Subcutaneous abdominal adipose tissue (tissue), 5 donors: ENCODE data around the gene ITIH1.

ENCODE experiments used
- H3K27ac ChIP-seq: one replicate; pipeline ENCODE4 v1.7.0; 2013; ENCODE audit warnings: low read depth, mild to moderate bottlenecking, inconsistent platforms, low read length, moderate library complexity
- H3K27me3 ChIP-seq, 5 donors: one replicate each; pipeline ENCODE4 v1.7.0; 2013; ENCODE audit warnings: low read length in 5 of 5, inconsistent platforms in 1 of 5; ENCODE audit not compliant: control insufficient read depth in 5 of 5, insufficient read depth in 4 of 5
- H3K36me3 ChIP-seq, 5 donors: one replicate each; pipeline ENCODE4 v1.7.0; 2013; ENCODE audit warnings: low read length in 5 of 5; ENCODE audit not compliant: control insufficient read depth in 5 of 5, insufficient read depth in 5 of 5
- H3K4me1 ChIP-seq, 5 donors: one replicate each; pipeline ENCODE4 v1.7.0; 2013; ENCODE audit warnings: low read length in 5 of 5, mild to moderate bottlenecking in 3 of 5, moderate library complexity in 1 of 5; ENCODE audit not compliant: control insufficient read depth in 5 of 5, insufficient read depth in 5 of 5
- H3K4me3 ChIP-seq, 5 donors: one replicate each; pipeline ENCODE4 v1.7.0; 2013; ENCODE audit warnings: low read length in 5 of 5, low read depth in 1 of 5
- H3K9ac ChIP-seq, 5 donors: one replicate each; pipeline ENCODE4 v1.7.0; 2013; ENCODE audit warnings: low read length in 5 of 5, mild to moderate bottlenecking in 4 of 5, moderate library complexity in 3 of 5
- H3K9me3 ChIP-seq, 5 donors: one replicate each; pipeline ENCODE4 v1.7.0; 2013; ENCODE audit warnings: low read length in 5 of 5; ENCODE audit not compliant: control insufficient read depth in 5 of 5
- donor health status: healthy.
- donor health status: healthy.
- donor health status: healthy.
- donor health status: healthy.
- donor health status: healthy.

ITIH1 gene

DNA sequence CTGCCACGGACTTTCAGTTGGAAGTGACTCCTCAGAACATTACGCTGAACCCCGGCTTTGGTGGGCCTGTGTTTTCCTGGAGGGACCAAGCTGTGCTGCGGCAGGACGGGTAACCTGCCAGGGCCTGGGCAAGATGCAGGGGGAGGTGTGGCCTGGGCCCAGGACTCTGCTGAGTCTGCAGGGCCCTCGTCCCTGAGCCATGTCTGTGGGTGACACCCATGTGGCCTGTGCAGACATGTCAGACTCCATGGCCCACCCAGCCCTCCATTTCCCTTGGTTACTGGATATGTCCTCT is 12.3 kb downstream of the ITIH1 start:
- Histone ChIP-seq H3K36me3 (no peaks in the 10 kb centered on the region), H3K27ac (no peak overlapping the region), H3K4me3 (no peak overlapping the region), H3K9ac (no peak overlapping the region), H3K4me1 (peaks cover 0 to 9% (median 6%) of the 10 kb centered on the region in 5 donors), H3K9me3 (no peaks in the 10 kb centered on the region), H3K27me3 (peaks cover 0 to 4% (median 2%) of the 10 kb centered on the region in 5 donors)

DNA sequence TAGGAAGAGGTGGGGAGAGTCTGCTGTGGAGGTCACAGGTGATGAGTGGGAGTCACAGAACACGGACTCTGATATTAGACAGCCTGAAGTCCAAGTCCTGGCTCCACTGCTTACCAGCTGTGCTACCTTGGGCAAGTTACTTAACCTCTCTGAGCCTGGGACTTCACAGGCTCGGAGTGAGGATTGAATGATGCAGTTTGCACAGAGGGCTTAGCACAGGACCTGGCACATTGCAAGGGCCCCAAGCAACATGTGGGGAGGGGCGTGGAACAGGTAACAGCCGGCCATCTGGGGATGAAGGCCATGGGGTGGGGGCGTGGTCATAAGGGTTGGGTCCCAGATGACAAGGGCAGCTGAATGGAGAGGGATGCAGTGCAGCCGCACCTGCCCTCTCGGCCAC is 12.9 kb downstream of the ITIH1 start:
- no peak overlapping the region for H3K9ac ChIP-seq
- H3K27me3 ChIP-seq, result peaks cover 0 to 4% (median 2%) of the 10 kb centered on the region in 5 donors
- H3K9me3 ChIP-seq, result no peaks in the 10 kb centered on the region
- no peak overlapping the region for H3K4me3 ChIP-seq
- peaks cover 0 to 9% (median 6%) of the 10 kb centered on the region in 5 donors for H3K4me1 ChIP-seq
- H3K27ac ChIP-seq, result no peak overlapping the region
- H3K36me3 ChIP-seq, result no peaks in the 10 kb centered on the region

DNA sequence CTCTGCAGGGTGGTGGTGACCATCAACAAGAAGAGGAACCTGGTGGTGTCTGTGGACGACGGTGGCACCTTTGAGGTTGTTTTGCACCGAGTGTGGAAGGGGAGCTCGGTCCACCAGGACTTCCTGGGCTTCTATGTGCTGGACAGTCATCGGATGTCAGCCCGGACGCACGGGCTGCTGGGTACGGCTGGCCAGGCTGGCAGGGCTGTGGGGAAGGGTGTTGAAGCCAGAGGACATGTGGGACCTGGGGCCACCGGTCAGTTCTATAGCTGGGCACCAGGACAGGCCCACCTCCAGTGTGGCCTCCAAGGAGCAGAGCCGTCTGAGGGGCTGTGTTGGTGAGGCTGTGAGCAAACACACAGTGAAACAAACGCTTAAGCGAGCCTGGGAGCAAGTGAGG is 13.3 kb downstream of the ITIH1 start:
- H3K4me1 ChIP-seq, result peaks cover 0 to 9% (median 6%) of the 10 kb centered on the region in 5 donors
- peaks cover 0 to 4% (median 2%) of the 10 kb centered on the region in 5 donors for H3K27me3 ChIP-seq
- H3K9ac ChIP-seq, result no peak overlapping the region
- H3K27ac ChIP-seq, result no peak overlapping the region
- H3K4me3 ChIP-seq, result no peak overlapping the region
- no peaks in the 10 kb centered on the region for H3K36me3 ChIP-seq
- H3K9me3 ChIP-seq, result no peaks in the 10 kb centered on the region

DNA sequence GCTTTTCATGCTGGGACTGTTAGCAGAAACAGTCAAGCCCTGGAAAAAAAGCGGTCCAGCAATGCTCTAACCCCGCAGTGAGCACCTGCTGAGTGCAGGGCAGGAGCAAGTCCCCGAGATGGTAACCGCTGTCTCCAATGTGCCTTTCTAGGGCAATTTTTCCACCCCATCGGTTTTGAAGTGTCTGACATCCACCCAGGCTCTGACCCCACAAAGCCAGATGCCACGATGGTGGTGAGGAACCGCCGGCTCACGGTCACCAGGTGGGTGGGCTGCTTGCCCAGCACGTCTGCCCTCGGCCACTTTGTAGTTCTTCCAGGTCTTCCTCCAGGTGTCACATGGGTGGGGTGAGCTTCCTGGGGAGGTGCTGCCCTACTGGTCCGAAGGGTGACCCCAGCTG is 14.0 kb downstream of the ITIH1 start:
- Histone ChIP-seq H3K9ac (no peak overlapping the region), H3K36me3 (no peaks in the 10 kb centered on the region), H3K4me3 (no peak overlapping the region), H3K27ac (no peak overlapping the region), H3K9me3 (no peaks in the 10 kb centered on the region), H3K27me3 (peaks cover 0 to 4% (median 2%) of the 10 kb centered on the region in 5 donors), H3K4me1 (peaks cover 0 to 9% (median 6%) of the 10 kb centered on the region in 5 donors)

DNA sequence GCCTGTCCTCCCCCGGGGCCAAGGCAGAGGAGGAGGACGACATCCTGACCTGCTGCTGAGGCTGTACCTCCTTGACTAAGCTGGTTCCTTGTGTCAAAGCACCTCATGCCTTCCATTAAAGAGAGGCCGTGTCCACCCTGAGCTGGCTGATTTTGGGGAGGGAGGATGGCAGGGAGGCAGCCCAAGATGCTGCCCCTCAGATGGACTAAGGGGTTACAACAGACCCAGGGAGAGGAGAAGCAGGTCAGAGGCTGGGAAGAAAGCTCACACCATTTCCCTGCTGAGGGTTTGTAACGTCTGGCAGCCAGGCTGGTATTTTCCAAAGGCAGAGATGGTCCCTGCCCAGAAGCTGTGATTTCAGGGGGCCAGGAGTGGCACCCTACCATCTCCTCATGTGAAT is 14.5 kb downstream of the ITIH1 start:
- H3K4me3 ChIP-seq, result no peak overlapping the region
- peaks cover 0 to 9% (median 6%) of the 10 kb centered on the region in 5 donors for H3K4me1 ChIP-seq
- no peak overlapping the region for H3K9ac ChIP-seq
- H3K27me3 ChIP-seq, result peaks cover 0 to 4% (median 2%) of the 10 kb centered on the region in 5 donors
- no peaks in the 10 kb centered on the region for H3K36me3 ChIP-seq
- no peaks in the 10 kb centered on the region for H3K9me3 ChIP-seq
- H3K27ac ChIP-seq, result no peak overlapping the region

DNA sequence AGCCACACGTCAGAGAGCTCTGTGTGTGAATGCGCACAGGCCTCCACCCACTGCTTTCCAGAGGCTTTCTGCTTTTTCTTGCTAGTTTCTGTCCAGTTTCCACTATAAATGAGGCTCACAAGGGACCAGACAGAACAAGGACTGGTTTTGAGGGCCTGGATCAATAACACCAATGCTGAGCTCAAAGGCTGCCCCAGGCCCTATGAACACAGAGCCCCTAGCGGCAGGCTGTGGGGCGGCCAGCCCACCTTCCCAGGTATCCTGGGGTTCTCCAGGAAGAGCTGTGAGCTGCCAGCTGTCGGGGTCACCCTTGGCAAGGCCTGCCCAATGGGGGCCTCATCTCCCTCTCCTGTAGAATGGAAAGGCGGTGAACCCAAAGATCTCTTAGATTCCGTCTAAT is 15.0 kb downstream of the ITIH1 start:
- H3K27me3 ChIP-seq, result peaks cover 0 to 4% (median 2%) of the 10 kb centered on the region in 5 donors
- H3K27ac ChIP-seq, result no peak overlapping the region

DNA sequence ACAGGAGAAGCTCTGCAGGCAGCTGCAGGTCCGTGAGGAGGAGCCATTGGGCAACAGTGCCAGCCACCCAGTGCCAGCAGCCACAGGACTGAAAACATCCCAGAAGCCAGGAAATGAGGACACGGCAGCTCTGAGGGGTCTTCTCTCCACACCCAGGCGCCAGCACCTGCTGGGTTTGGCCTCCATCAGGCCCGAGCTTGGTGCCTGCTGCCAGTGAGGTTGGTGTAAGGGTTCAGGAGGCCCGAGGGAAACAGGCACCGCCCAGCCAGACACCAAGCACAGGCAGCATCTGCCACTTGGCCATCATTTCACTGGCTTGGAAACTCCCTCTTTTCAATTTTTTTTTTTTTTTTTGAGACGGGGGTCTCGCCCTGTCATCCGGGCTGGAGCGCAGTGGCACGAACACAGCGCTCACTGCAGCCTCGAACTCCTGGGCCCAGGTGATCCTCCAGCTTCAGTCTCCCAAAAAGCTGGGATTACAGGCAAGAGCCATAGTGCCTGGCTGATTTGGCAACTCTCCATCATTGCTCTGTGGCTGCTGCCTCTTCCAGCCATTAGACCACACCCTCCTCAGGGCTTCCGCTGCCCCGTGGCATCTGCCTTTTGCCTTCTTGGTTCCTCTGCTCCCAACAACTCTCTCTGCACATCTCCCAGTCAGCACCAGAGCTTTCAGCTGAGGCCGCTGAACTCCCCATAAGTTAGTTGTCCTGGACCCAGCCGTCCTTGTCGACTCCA is 15.7 kb downstream of the ITIH1 start:
- Histone ChIP-seq H3K27ac (no peak overlapping the region), H3K9me3 (no peaks in the 10 kb centered on the region), H3K36me3 (no peaks in the 10 kb centered on the region), H3K27me3 (peaks cover 0 to 4% (median 2%) of the 10 kb centered on the region in 5 donors), H3K4me1 (peaks cover 0 to under 1% (median 0%) of the 10 kb centered on the region in 5 donors), H3K4me3 (no peak overlapping the region), H3K9ac (no peak overlapping the region)

More for the DNA sequence above, 15.0 kb downstream of the ITIH1 start:
- no peaks in the 10 kb centered on the region for H3K9me3 ChIP-seq
- no peak overlapping the region for H3K9ac ChIP-seq
- H3K4me3 ChIP-seq, result no peak overlapping the region
- peaks cover 0 to 8% (median 5%) of the 10 kb centered on the region in 5 donors for H3K4me1 ChIP-seq
- no peaks in the 10 kb centered on the region for H3K36me3 ChIP-seq

DNA sequence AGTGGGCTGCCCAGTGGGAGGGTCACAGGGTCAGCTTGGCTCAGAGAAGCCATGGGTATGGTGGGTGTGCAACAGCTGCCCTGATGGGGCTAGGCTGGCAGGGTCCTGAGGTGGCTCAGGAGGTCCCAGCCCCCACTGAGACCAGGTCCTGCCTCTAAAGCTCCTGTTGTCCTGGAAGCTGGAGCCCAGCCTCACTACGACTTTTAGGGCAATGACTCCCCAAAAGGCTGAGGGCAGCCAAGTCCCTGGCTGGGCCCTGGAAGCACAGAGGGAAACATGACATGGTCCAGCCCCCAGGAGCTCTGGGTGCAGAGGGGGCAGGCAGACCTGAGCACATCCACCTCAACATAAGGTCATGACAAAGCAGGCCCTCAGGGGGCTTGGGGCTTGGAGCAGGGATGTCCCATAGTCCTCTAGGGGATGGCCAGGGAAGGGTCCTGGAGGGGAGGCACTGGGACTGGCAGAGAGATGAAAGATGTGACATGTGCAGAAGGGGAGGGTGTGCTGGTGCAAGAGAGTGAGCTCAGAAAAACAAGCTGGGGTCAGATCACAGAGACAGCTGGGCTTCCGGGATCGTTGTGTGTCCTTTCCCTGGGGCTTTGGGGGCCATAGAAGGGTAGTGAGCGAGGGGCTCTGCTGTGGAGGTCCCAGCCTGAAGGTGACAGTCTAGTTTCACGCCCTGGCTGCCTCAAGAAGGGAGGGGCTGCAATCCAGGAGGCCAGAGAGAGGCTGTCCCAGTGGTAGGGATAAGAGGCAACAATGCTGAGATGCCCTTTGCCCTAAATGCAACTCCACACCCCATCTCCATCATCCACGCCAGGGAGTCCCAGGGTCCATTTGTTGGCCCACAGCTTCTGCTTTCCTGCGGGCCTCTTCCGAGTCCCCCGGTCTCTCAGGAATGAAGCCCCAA is 16.6 kb downstream of the ITIH1 start:
- H3K4me3 ChIP-seq, result no peak overlapping the region
- H3K4me1 ChIP-seq, result no peaks in the 10 kb centered on the region
- H3K9me3 ChIP-seq, result no peaks in the 10 kb centered on the region
- H3K36me3 ChIP-seq, result no peaks in the 10 kb centered on the region
- no peak overlapping the region for H3K9ac ChIP-seq
- peaks cover 0 to 4% (median 2%) of the 10 kb centered on the region in 5 donors for H3K27me3 ChIP-seq
- H3K27ac ChIP-seq, result no peak overlapping the region

DNA sequence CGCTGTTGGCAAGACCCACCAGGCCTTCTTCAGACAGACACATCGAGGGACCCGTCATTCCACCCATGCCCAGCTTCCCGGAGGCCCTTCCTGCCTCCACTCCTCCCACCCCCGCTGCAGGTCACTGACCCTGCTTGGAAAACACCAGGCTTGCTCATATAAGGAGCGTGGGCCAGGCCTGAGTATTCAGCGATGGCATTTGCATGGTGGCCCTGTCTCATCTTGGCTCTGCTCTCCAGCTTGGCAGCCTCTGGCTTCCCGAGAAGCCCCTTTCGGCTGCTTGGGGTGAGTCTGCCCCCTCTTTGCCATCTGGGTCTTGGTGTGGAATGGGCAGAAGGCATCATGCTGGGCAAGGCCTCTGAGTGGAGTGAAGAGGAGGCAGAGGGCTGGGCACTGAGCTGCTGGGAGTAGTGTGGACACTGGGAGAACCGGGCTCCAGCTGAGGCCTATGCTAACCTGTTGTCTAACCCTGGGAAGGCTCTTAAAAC is 17.3 kb downstream of the ITIH1 start, which contains the start of gene ITIH3:
ITIH3 (plus strand) TSS at position 185 of the 488 bp plus-strand sequence; CDS start at position 193, 8 bp downstream.
- H3K27me3 ChIP-seq, result peaks cover 0 to 4% (median 2%) of the 10 kb centered on the region in 5 donors
- no peak within 1 kb of the TSS for H3K9ac ChIP-seq
- no peak within 1 kb of the TSS for H3K4me3 ChIP-seq
- H3K36me3 ChIP-seq, result no peaks in the 10 kb centered on the region
- H3K9me3 ChIP-seq, result no peaks in the 10 kb centered on the region
- H3K4me1 ChIP-seq, result no peaks in the 10 kb centered on the region
- H3K27ac ChIP-seq, result no peak within 1 kb of the TSS
